GM21381 (cell line): ENCODE data around the gene TMEM132E.

ENCODE experiments used
- ATAC-seq: cut with Tn5 transposase; IDR thresholded peaks from one replicate; pipeline ENCODE4 v1.9.1; 2021; ENCODE audit warnings: mild to moderate bottlenecking, moderate library complexity; ENCODE audit not compliant: unreplicated experiment

Gene TMEM132E

GRCh38 chr17:34626121-34626681, 46.8 kb downstream of the TMEM132E start:
- no peak for ATAC-seq

DNA sequence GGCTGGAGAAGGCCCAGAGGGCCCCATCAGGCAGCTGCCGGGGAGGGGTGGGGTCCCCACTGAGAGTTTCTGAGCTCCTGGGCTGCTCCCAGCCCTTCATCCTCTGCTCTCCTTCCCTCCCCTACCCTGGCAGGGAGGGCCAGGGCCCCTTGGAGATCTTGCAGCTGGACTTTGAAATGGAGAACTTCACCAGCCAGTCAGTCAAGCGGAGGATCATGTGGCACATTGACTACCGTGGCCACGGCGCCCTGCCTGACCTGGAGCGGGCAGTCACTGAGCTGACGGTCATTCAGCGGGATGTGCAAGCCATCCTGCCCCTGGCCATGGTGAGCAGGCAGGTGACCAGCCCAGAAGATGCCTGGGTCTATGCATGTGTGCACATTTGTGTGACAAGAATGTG, 49.5 kb downstream of the TMEM132E start:
- no peak for ATAC-seq

DNA sequence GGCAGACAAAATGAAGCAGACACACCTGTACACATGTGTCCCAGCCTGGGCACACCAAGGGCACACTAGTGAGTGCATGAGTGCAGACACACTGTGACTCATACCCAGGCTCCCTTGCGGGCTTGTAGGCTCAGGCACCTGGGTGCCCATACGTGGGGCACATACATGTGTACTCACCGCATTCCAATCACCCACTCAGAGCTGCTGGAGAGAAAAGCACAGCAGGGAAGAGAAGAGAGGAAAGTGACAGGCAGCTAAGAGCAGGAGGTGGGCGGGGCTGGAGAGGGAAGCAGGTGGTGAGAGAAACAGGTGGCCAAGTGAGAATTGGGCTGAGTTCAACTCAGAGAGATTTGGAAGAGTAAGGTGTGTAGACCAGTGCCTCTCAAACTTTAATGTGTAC, 54.0 kb downstream of the TMEM132E start:
- no peak for ATAC-seq

DNA sequence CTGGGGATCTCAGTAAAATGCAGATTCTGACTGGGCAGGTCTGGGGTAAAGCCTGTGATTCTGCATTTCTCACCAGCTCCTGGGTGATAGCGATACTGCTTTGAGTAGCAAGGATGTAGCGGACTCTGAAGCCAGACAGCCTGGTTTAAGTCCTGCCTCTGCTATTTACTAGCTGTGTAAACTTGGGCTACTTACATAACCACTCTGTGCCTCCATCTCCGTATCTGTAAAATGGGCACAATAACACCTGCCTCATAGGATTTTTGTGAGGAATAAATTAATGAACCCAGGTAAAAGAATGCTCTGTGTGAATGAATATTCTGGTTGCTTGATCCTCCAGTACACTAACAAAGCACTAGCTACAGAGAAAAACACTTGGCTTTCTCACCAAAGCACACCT, 54.4 kb downstream of the TMEM132E start:
- no peak for ATAC-seq

- no peak for ATAC-seq
These were observed 55.3 kb downstream of the TMEM132E start for GRCh38 chr17:34634551-34635160.

DNA sequence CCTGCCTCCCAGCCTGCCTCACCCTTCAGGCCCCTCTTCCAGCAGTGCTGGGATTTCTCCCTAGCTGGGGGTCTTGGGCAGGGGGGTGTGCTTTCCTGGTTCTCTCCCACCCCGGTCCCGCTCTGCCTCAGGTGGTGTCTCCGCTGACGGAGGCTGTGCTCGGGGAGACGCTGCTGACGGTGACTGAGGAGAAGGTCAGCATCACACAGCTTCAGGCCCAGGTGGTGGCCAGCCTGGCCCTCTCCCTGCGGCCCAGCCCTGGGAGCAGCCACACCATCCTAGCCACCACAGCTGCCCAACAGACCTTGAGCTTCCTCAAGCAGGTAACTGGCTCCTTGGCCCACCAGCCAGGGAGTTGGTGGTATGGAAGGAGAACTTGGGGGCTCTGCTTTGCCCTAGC, 56.5 kb downstream of the TMEM132E start:
- no peak for ATAC-seq

GRCh38 chr17:34637041-34637547, 57.7 kb downstream of the TMEM132E start:
- ATAC-seq: no peak

- ATAC-seq: peak; percentile 77
These were observed 58.5 kb downstream of the TMEM132E start for GRCh38 chr17:34637548-34638525.

- ATAC-seq: no peak
These were observed 59.3 kb downstream of the TMEM132E start for GRCh38 chr17:34638526-34639260.

- no peak for ATAC-seq
These were observed 60.5 kb downstream of the TMEM132E start for GRCh38 chr17:34639706-34640425.

GRCh38 chr17:34641368-34641767, 62.0 kb downstream of the TMEM132E start:
- ATAC-seq: no peak

DNA sequence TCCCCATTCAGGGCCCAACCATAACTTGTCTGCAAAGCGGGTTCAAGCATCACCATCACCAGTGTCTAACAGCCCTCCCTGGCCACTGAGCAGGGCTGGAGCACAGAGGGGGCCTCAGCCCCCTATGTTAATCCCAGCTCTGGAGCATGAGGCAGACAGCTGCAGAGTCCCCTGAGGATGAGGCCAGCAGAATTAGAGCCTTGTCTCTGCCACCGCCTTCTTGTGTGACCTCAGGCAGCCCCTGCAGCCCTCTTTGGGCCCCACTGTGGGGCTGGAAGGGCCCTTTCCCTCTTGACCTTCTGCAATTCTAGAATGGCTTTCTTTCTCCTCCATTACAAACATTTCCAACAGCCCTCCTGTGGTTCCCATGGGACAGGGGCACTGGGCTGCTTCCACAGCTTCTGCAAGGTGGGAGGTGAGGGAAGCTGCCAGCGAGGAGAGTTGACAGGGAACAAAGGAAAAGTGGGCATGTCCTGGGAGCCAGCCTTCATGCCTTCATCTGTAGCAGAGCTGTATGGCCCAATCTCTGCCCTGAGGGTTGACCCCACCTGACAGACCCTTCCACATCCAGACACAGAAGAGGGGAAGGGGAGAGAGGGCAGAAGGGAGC, 65.7 kb downstream of the TMEM132E start:
- no peak for ATAC-seq

GRCh38 chr17:34645594-34645993, 66.2 kb downstream of the TMEM132E start:
- no peak for ATAC-seq

- no peak for ATAC-seq
These were observed 68.1 kb downstream of the TMEM132E start for GRCh38 chr17:34647511-34647910.

GRCh38 chr17:34650051-34650750, 70.8 kb downstream of the TMEM132E start:
- ATAC-seq: no peak

GRCh38 chr17:34651402-34651811, 72.0 kb downstream of the TMEM132E start:
- no peak for ATAC-seq

- ATAC-seq: no peak
These were observed 72.7 kb downstream of the TMEM132E start for GRCh38 chr17:34652021-34652555.

DNA sequence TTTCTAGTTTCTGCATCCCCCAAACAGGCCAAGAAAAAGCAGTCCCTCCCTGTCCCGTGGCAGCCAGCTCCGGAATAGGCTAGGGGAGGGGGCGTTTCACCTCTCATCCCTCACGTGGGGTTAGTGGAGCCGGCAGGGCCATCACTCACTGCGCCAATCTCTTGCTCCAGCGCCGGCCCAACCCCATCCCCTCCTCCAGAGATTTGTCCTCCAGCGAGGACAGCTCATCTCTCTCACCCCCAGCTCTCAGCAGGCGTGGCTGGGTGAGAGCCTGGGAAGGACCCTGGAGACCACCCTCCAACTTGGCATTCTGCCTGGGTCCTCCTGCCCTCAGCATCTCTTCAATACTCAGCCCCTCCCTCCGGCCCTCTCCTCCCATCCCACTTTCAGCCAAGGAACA, 74.1 kb downstream of the TMEM132E start:
- ATAC-seq: no peak

GRCh38 chr17:34654276-34654880, 75.0 kb downstream of the TMEM132E start:
- ATAC-seq: no peak
